GM10248 (cell line): ENCODE results near the gene LARP4.

Source experiments
- CTCF ChIA-PET: fragments of 300-600 bp; sonication (Branson Sonifier 250); formaldehyde crosslinking; extraction: SDS; loops from one replicate; lab custom pipeline; 2021; ENCODE audit warnings: antibody characterized with exemption; lab: Yijun Ruan, JAX
- POLR2A ChIA-PET: fragments of 350-650 bp; sonication (Branson Sonifier 250); formaldehyde crosslinking; extraction: SDS; loops from one replicate; lab custom pipeline; 2020; ENCODE audit warnings: antibody characterized with exemption; lab: Yijun Ruan, JAX
- DNase-seq: peaks from one replicate; pipeline ENCODE4 v3.0.0; 2012; ENCODE audit errors: extremely low spot score
- CTCF ChIP-seq: IDR thresholded peaks from 2 replicates; pipeline ENCODE4 v1.5.1; 2012; ENCODE audit warnings: mild to moderate bottlenecking, low read depth; ENCODE audit errors: extremely low read depth, missing control alignments, control extremely low read depth

LARP4 gene

DNA sequence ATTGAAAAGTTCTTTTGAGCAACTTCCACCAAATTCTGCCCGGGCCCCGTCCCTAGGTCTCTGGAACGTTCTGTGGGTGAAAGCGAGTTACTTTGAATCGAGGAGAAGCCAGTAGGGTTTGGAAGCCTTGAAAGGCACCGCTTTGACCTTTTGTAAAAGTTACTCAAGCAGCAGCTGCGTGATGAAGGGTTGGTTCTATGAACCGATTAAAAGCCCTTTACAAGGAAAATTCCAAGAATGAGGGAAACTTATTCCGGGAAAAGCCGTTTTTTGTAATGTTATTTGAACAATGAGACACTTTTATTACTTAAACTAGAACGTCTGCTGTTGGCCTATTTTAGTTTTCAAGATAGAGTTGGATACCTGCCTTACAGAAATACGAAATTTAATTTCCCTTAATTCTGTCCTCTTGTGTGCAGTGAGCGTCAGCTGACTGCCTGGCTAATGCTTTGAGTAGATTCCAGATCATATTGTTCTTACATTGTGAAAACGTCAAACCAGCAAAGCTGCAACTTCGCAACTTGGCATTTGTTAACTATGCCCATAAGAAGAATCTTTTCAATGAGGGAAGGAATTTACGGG, 906 bp downstream of the LARP4 start:
- DNase-seq: no peak
- POLR2A ChIA-PET: no interaction called here
- no peak for TF ChIP-seq CTCF
- CTCF ChIA-PET: interaction anchor here (1.6 kb wide), 1 partner anchor 11 kb away, joined by 3 read pairs; no protein-coding TSS in a partner anchor

DNA sequence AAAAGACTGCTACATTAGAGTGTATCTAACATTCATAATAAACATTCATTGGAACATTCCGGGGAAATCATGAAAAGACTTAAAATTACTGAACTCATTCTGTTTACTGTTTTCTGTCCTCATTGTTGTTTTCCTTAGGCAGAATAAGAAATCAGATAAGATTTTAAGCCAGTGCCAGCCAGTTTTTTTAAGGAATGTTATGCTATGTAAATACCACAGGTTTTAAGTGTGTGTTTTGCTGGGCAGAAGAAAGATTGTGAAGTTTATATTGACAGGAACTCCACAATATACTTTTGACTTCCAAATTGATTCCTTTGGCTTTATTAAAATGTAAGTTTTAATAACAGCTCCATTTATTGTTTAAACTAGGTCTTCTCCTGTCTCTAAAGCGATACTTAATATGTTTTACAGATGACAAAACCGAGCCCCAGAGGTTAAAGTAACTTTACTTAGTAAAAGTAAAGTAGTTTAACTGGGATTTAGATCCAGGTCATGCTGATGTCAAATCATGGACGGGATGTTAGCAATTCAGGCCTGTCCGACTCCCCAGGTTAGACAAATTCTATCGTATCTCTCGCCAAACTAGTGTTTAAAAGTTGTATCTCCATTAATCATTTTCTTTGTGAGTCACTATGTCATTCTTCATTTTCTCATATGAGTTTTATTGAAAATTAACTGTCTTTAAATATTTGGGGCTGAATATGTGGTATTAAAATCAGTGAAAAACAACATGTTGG, 1.7 kb downstream of the LARP4 start:
- POLR2A ChIA-PET: no interaction called here
- DNase-seq: no peak
- CTCF ChIA-PET: interaction anchor here (0.8 to 1.6 kb wide), 3 partner anchors 8 to 12 kb away, joined by 3 to 4 read pairs (median 3); no protein-coding TSS in a partner anchor
- TF ChIP-seq CTCF: no peak

DNA sequence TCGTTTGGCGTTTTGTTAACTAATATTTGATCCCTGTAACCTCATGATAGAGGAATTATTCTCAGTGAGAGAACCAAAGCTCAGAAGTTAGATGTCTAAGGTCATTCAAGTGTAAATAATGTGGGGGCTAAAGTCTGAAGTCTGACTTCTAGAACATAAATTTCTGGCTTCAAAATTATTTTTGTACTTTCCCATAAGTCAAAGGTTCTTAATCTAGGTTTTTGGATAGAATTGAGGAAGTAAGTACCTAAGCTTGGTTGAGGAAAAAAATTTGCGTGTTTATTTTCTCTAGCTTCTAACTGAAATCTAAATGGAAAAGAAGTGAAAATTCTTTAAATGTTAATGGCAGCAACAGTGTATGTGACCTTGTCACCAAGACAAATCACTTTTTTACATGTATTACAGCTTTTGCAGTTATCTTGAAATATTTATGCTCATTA, 2.3 kb downstream of the LARP4 start:
- no peak for TF ChIP-seq CTCF
- ChIA-PET POLR2A (interaction anchor here (0.5 kb wide), 1 partner anchor 358 kb away, joined by 4 read pairs; no protein-coding TSS in a partner anchor), CTCF (interaction anchor here (0.8 to 1.3 kb wide), 2 partner anchors 9 to 10 kb away, joined by 3 to 4 read pairs; no protein-coding TSS in a partner anchor)
- DNase-seq: no peak

DNA sequence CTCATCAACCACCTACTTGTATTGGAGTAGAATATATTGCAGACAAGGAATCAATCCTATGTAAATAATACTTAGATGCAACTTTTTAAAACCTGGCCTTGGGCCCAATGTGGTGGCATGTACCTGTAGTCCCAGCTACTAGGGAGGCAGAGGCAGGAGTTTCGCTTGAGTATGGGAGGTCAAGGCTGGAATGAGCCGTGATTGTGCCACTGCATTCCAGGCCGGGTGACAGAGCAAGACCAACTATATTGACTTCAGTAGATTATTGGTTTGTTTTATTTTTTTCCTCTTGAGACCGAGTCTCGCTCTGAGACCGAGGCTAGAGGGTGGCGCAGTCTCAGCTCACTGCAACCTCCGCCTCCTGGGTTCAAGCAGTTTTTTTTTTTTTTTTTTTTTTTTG, 3.6 kb downstream of the LARP4 start:
- CTCF ChIA-PET: interaction anchor here (0.9 kb wide), 1 partner anchor 183 kb away, joined by 3 read pairs; no protein-coding TSS in a partner anchor
- TF ChIP-seq CTCF: no peak
- DNase-seq: no peak
- POLR2A ChIA-PET: no interaction called here

GRCh38 chr12:50411051-50411660, 10.5 kb downstream of the LARP4 start:
- TF ChIP-seq CTCF: no peak
- ChIA-PET POLR2A (no interaction called here), CTCF (no interaction called here)
- no peak for DNase-seq

GRCh38 chr12:50415899-50416479, 15.3 kb downstream of the LARP4 start:
- no peak for DNase-seq
- ChIA-PET CTCF (interaction anchor here (1.1 kb wide), 1 partner anchor 11 kb away, joined by 3 read pairs; no protein-coding TSS in a partner anchor), POLR2A (no interaction called here)
- TF ChIP-seq CTCF: no peak
